HEK293T (cell line): ENCODE results near the gene ID2.
A peak's percentile ranks its signal among the peaks of the same experiment; 100 is the strongest.

Experiments
- CTCF ChIA-PET: fragments of 350-600 bp; formaldehyde crosslinking; extraction: SDS; loops from one replicate; lab custom pipeline; 2021; ENCODE audit warnings: antibody characterized with exemption, inconsistent platforms; lab: Yijun Ruan, JAX
- POLR2A ChIA-PET: fragments of 350-600 bp; formaldehyde crosslinking; extraction: SDS; loops from one replicate; lab custom pipeline; 2020; ENCODE audit warnings: antibody characterized with exemption, inconsistent platforms; lab: Yijun Ruan, JAX
- DNase-seq: peaks from one replicate; pipeline ENCODE4 v3.0.0; 2012; ENCODE audit warnings: mixed read lengths; ENCODE audit errors: extremely low spot score
- ARNT ChIP-seq: fragments of 450-650 bp; IDR thresholded peaks from 2 replicates; pipeline ENCODE4 v1.6.1; 2017; ENCODE audit warnings: mild to moderate bottlenecking
- BHLHE40 ChIP-seq: fragments of 450-650 bp; IDR thresholded peaks from 2 replicates; pipeline ENCODE4 v1.6.1; 2016; ENCODE audit warnings: mild to moderate bottlenecking, moderate library complexity, borderline replicate concordance
- CTBP1 ChIP-seq: fragments of 450-650 bp; IDR thresholded peaks from 2 replicates; pipeline ENCODE4 v1.6.1; 2016; ENCODE audit warnings: borderline replicate concordance
- ELF4 ChIP-seq: fragments of 450-650 bp; IDR thresholded peaks from 2 replicates; pipeline ENCODE4 v1.6.1; 2017; ENCODE audit warnings: antibody characterized with exemption
- FOXA1 ChIP-seq: fragments of 450-650 bp; IDR thresholded peaks from 2 replicates; pipeline ENCODE4 v1.6.1; 2016; ENCODE audit warnings: mild to moderate bottlenecking
- FOXK2 ChIP-seq: fragments of 450-650 bp; IDR thresholded peaks from 2 replicates; pipeline ENCODE4 v1.6.1; 2016; ENCODE audit warnings: mild to moderate bottlenecking
- FOXM1 ChIP-seq: fragments of 450-650 bp; IDR thresholded peaks from 2 replicates; pipeline ENCODE4 v1.6.1; 2017; ENCODE audit warnings: mild to moderate bottlenecking, borderline replicate concordance
- HDGF ChIP-seq: fragments of 450-650 bp; IDR thresholded peaks from 2 replicates; pipeline ENCODE4 v1.6.1; 2017; ENCODE audit warnings: antibody characterized with exemption, borderline replicate concordance
- L3MBTL2 ChIP-seq: fragments of 450-650 bp; conservative IDR thresholded peaks from 2 replicates; pipeline ENCODE4 v1.6.1; 2016; ENCODE audit warnings: mild to moderate bottlenecking
- LEF1 ChIP-seq: fragments of 450-650 bp; IDR thresholded peaks from 2 replicates; pipeline ENCODE4 v1.6.1; 2017; ENCODE audit warnings: mild to moderate bottlenecking, borderline replicate concordance
- NFRKB ChIP-seq: fragments of 450-650 bp; IDR thresholded peaks from 2 replicates; pipeline ENCODE4 v1.6.1; 2016; ENCODE audit warnings: mild to moderate bottlenecking, moderate library complexity
- SP1 ChIP-seq: fragments of 450-650 bp; IDR thresholded peaks from 2 replicates; pipeline ENCODE4 v1.6.1; 2017
- SUZ12 ChIP-seq: fragments of 450-650 bp; IDR thresholded peaks from 2 replicates; pipeline ENCODE4 v1.6.1; 2016; ENCODE audit warnings: mild to moderate bottlenecking
- TARDBP ChIP-seq: fragments of 450-650 bp; IDR thresholded peaks from 2 replicates; pipeline ENCODE4 v1.6.1; 2016
- ZNF384 ChIP-seq: fragments of 450-650 bp; IDR thresholded peaks from 2 replicates; pipeline ENCODE4 v1.6.1; 2016
- TF ChIP-seq, protein P1 (sequence below): fragments of 450-650 bp; IDR thresholded peaks from 2 replicates; pipeline ENCODE4 v1.6.1; 2016

ID2 gene

GRCh38 chr2:8692783-8693156, 10.9 kb downstream of the ID2 start:
- ChIA-PET CTCF (interaction anchor here (0.7 to 1.6 kb wide), 4 partner anchors 8 to 68 kb away, joined by 4 to 11 read pairs (median 6); partner anchors contain the start of gene ID2), POLR2A (interaction anchor here (2.2 kb wide), 1 partner anchor 11 kb away, joined by 11 read pairs; the partner anchor contains the start of gene ID2)
- no peak for DNase-seq
- TF ChIP-seq FOXA1 (no peak), FOXM1 (no peak), CTBP1 (no peak), ZNF384 (no peak), LEF1 (no peak), BHLHE40 (no peak), SUZ12 (no peak), ARNT (no peak), ELF4 (no peak), L3MBTL2 (no peak), TARDBP (no peak)
- TF ChIP-seq, protein P1, sequence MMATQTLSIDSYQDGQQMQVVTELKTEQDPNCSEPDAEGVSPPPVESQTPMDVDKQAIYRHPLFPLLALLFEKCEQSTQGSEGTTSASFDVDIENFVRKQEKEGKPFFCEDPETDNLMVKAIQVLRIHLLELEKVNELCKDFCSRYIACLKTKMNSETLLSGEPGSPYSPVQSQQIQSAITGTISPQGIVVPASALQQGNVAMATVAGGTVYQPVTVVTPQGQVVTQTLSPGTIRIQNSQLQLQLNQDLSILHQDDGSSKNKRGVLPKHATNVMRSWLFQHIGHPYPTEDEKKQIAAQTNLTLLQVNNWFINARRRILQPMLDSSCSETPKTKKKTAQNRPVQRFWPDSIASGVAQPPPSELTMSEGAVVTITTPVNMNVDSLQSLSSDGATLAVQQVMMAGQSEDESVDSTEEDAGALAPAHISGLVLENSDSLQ: no peak

DNA sequence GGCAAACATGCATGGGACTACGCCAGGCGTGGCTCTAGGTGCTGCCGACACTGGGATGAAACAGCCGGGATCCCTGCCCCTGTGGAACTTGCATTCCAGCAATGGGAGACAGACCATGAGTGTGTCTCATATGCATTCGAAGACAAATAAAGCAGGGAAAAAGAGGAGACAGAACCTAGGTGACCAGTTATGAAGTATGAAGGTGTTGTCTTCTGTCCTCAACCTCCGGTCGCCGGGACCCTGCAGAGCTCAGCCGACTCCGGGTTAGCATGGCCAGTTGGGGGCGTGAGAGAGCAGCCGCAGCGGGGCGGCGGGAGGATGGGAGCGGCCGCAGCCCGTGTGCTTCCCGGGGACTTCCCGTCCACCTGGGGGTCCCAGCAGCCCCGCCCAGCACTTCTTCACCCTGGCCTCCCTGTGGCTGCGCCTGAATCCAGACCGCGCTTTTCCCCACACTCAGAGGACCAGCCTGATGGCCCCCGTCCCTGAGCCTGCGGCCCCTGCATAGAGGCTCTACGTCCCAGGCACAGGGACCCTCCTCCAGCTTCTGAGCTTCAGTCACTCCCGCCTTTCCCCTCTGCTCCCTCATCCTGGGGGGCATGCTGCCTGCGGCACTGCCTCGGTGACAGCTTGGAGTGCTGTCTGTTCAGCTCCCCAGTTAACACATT, 11.4 kb downstream of the ID2 start:
- POLR2A ChIA-PET: interaction anchor here (2.2 kb wide), 1 partner anchor 11 kb away, joined by 11 read pairs; the partner anchor contains the start of gene ID2
- DNase-seq: peak; percentile 72
- TF ChIP-seq L3MBTL2: no peak
- CTCF ChIA-PET: interaction anchor here (0.6 to 1.6 kb wide), 8 partner anchors 8 to 497 kb away, joined by 3 to 11 read pairs (median 4); partner anchors contain the start of gene ID2

DNA sequence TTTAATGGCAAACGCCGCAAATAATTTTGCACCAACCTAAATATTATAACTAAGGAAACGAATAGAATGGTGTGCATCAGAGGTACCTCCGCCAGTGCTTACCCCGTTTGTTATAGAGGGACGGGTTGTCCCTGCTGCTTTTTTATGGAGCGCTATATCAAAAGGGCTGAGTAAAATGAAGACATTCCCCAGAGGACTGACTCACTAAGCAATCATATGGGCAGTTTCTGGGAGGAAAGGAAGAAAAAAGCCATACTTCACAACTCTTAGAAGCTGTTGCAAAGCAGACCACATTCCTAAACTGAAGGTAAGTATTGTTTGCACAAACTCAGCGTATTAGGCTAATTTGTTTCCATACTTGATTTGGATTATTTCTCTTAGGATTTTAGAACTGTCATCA, 12.9 kb downstream of the ID2 start:
- ChIA-PET POLR2A (no interaction called here), CTCF (no interaction called here)
- no peak for DNase-seq
- TF ChIP-seq FOXK2 (no peak), LEF1 (no peak)

DNA sequence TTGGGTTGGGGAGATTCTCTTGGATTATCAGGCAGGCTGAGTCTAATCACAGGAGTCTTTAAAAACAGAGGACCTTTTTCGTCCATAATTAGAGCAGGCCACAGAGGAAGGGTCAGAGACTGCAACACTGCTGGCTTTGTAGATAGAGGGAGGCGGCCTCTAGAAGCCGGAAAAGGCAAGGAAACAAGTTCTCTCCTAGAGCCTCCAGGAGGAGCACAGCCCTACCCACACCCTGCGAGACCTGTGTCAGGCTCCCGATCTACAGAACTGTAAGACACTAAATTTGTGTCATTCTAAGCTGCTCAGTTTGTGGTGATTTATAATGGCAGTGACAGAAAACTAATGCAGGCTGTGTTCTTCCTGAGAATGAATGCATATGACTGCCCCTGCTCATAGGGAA, 15.3 kb downstream of the ID2 start:
- TF ChIP-seq FOXK2 (no peak), TARDBP (no peak), FOXM1 (no peak), CTBP1 (no peak), ELF4 (no peak), ZNF384 (no peak), HDGF (no peak), ARNT (no peak), LEF1 (no peak), SP1 (no peak), L3MBTL2 (no peak), FOXA1 (no peak), BHLHE40 (no peak), NFRKB (no peak), SUZ12 (no peak)
- TF ChIP-seq, protein P1: no peak
- ChIA-PET CTCF (no interaction called here), POLR2A (no interaction called here)
- DNase-seq: no peak

- ChIA-PET POLR2A (no interaction called here), CTCF (interaction anchor here (0.7 kb wide), 1 partner anchor 1307 kb away, joined by 4 read pairs; no protein-coding TSS in a partner anchor)
- no peak for DNase-seq
- TF ChIP-seq ZNF384: no peak
- no peak for TF ChIP-seq HDGF
- no peak for TF ChIP-seq ARNT
Observed at GRCh38 chr2:8699839-8700238, 18.0 kb downstream of the ID2 start.

- TF ChIP-seq TARDBP: no peak
- POLR2A ChIA-PET: no interaction called here
- CTCF ChIA-PET: no interaction called here
- DNase-seq: no peak
Observed at GRCh38 chr2:8701681-8702379, 20.0 kb downstream of the ID2 start.

GRCh38 chr2:8704906-8705305, 23.1 kb downstream of the ID2 start:
- TF ChIP-seq LEF1: no peak
- TF ChIP-seq FOXM1: no peak
- TF ChIP-seq ZNF384: no peak
- no peak for DNase-seq
- CTCF ChIA-PET: no interaction called here
- POLR2A ChIA-PET: no interaction called here

DNA sequence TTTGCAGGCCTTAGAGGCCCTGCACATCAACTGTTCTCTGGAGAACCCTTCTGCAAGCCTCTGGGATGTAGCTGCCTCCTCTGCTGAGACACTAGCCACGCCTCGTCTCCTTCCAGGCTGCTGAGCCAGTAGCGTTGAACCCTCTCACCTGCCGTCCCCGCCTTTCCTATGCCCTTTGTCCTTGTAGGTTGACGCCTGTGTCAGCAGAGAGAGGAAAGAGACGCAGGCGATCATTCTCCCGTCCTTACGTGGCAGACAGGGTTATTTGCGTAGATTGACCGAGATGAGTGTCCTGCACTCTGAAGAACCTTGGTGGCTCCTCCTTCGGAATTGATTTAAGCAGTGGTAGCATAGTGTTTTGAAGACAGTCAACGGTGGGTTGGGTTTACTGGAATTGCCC, 27.8 kb downstream of the ID2 start:
- ChIA-PET CTCF (no interaction called here), POLR2A (no interaction called here)
- no peak for TF ChIP-seq HDGF
- TF ChIP-seq FOXM1: no peak
- no peak for TF ChIP-seq LEF1
- TF ChIP-seq ARNT: no peak
- TF ChIP-seq FOXA1: no peak
- TF ChIP-seq L3MBTL2: no peak
- TF ChIP-seq BHLHE40: no peak
- no peak for TF ChIP-seq ZNF384
- no peak for TF ChIP-seq SUZ12
- TF ChIP-seq NFRKB: no peak
- TF ChIP-seq CTBP1: no peak
- no peak for DNase-seq
